ENCODE results near the gene NSUN2.

GRCh38 chr5:6594066-6594465 is 38.8 kb downstream of the NSUN2 start:
- TF ChIP-seq CTCF (IDR thresholded peaks at IDR 0.05) = no peak
- no peak for TF ChIP-seq POLR2A (IDR thresholded peaks at IDR 0.05)
